ENCODE data around the gene LRRTM2. TPM values are rescaled to one million over a fixed set of nuclear protein-coding genes. Genes with fewer than 3 reads are reported as not detected.
A peak's percentile ranks its signal among the peaks of the same experiment; 100 is the strongest.

Gene LRRTM2
- total and polyA plus RNA-seq, 2 donors (not counting 3 experiments of a cell fraction or from before 2014, with no cell fraction given) = 0.06 to 0.20 TPM

DNA sequence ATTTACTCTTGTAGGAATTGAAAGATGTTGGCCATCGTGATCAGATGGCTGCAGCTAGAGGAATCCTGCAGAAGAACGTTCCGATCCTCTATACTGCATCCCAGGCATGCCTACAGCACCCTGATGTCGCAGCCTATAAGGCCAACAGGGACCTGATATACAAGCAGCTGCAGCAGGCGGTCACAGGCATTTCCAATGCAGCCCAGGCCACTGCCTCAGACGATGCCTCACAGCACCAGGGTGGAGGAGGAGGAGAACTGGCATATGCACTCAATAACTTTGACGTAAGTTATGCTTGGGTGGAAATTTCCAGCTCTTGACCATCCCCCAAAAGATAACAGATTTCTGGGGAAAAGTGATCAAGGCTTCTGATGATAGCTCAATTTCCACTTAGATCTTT, 50.6 kb downstream of the LRRTM2 start:
- H3K9ac ChIP-seq (replicated peaks; ENCODE audit: extremely low read depth, insufficient read depth, low read length) = no peak overlapping the region
- peak; percentile 44 for DNase-seq (ENCODE audit: low read depth, low spot score)
- H3K79me2 ChIP-seq (ENCODE audit: control insufficient read depth, insufficient read depth, low read length) = peaks cover 72% of the 10 kb centered on the region
- CTCF ChIA-PET = interaction anchor here (0.6 to 3.3 kb wide), 38 partner anchors 8 to 443 kb away, joined by 3 to 41 read pairs (median 4); no protein-coding TSS in a partner anchor
- peaks cover 19% of the 10 kb centered on the region for H4K20me1 ChIP-seq (replicated peaks; ENCODE audit: control insufficient read depth, extremely low read depth, insufficient read depth, low read length)
- TF ChIP-seq GATA2 (IDR thresholded peaks at IDR 0.05; ENCODE audit: insufficient read depth, insufficient read length, low read depth, low read length) (no peak), JUN (IDR thresholded peaks at IDR 0.05; ENCODE audit: borderline replicate concordance, insufficient read depth, insufficient read length, low read depth) (no peak), MYC (IDR thresholded peaks at IDR 0.05; ENCODE audit: low read depth, low read length) (no peak), EZH2 (IDR thresholded peaks at IDR 0.05; ENCODE audit: borderline replicate concordance, low read depth, low read length, severe bottlenecking) (no peak), POLR2A (IDR thresholded peaks at IDR 0.05; ENCODE audit: low read depth, low read length) (no peak), POLR2AphosphoS5 (IDR thresholded peaks at IDR 0.05; ENCODE audit: insufficient read depth, low read depth, low read length) (no peak), FOS (IDR thresholded peaks at IDR 0.05; ENCODE audit: borderline replicate concordance, insufficient read depth, low read length) (no peak)
- TF ChIP-seq, protein P1, sequence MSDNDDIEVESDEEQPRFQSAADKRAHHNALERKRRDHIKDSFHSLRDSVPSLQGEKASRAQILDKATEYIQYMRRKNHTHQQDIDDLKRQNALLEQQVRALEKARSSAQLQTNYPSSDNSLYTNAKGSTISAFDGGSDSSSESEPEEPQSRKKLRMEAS (IDR thresholded peaks at IDR 0.05; ENCODE audit: insufficient read depth, insufficient read length) = no peak
- TF ChIP-seq, protein P2, sequence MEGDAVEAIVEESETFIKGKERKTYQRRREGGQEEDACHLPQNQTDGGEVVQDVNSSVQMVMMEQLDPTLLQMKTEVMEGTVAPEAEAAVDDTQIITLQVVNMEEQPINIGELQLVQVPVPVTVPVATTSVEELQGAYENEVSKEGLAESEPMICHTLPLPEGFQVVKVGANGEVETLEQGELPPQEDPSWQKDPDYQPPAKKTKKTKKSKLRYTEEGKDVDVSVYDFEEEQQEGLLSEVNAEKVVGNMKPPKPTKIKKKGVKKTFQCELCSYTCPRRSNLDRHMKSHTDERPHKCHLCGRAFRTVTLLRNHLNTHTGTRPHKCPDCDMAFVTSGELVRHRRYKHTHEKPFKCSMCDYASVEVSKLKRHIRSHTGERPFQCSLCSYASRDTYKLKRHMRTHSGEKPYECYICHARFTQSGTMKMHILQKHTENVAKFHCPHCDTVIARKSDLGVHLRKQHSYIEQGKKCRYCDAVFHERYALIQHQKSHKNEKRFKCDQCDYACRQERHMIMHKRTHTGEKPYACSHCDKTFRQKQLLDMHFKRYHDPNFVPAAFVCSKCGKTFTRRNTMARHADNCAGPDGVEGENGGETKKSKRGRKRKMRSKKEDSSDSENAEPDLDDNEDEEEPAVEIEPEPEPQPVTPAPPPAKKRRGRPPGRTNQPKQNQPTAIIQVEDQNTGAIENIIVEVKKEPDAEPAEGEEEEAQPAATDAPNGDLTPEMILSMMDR (IDR thresholded peaks at IDR 0.05; ENCODE audit: extremely low read depth in 1 of 2, insufficient read depth in 1 of 2, low read depth in 1 of 2, low read length in 2 of 2) = no peak
- peaks cover 10 to 21% of the 10 kb centered on the region in 2 experiments for H3K36me3 ChIP-seq (ENCODE audit: control insufficient read depth in 2 of 2, extremely low read depth in 1 of 2, insufficient read depth in 2 of 2, low read length in 2 of 2)
- peak overlapping the region; percentile 24 for H3K27ac ChIP-seq (ENCODE audit: insufficient read depth, low read depth, low read length)
- BruUV-seq (replicated peaks) = no TSS peak
- H3K4me1 ChIP-seq (ENCODE audit: control insufficient read depth, extremely low read depth, insufficient read depth, low read length) = peaks cover 2% of the 10 kb centered on the region
- peaks cover 2% of the 10 kb centered on the region for H3K9me1 ChIP-seq (replicated peaks; ENCODE audit: control insufficient read depth, extremely low read depth, insufficient read depth, low read length)
- POLR2A ChIA-PET = no interaction called here
- intact Hi-C loops (cut with micrococcal nuclease) (loop anchor here (1.0 kb wide), 1 partner anchor 8 kb away; no protein-coding TSS in a partner anchor), dilution Hi-C loops (cut with MboI; ENCODE audit: extremely low pct_ligation_motif_present, low sequenced_read_pairs) (no loop called here)
- FAIRE-seq = no peak
- H3K27me3 ChIP-seq (ENCODE audit: control insufficient read depth in 2 of 2, insufficient read depth in 2 of 2, low read length in 2 of 2) = no peaks in the 10 kb centered on the region
- H3K9me3 ChIP-seq (replicated peaks; ENCODE audit: control insufficient read depth, insufficient read depth, low read length) = no peaks in the 10 kb centered on the region
- H2AFZ ChIP-seq (ENCODE audit: low read depth, low read length) = no peak overlapping the region
- H3K4me2 ChIP-seq (ENCODE audit: insufficient read depth, low read length) = peak overlapping the region; percentile 12
- no peak overlapping the region for H3K4me3 ChIP-seq (replicated peaks in 1 of 3; ENCODE audit: insufficient read depth in 1 of 3, low read depth in 1 of 3, low read length in 3 of 3)

Data from endothelial cell of umbilical vein (primary cell).